Measurements from ENCODE around the gene GSTA3. TPM values are rescaled to one million over a fixed set of nuclear protein-coding genes. Genes with fewer than 3 reads are reported as not detected.
"Not testable (repeated sequence)": the region's sequence is repeated elsewhere in the genome, so short reads cannot be mapped to it uniquely, and the experiment has no call there.

Gene GSTA3
- polyA plus RNA-seq, 4 donors = 0.52 to 2.0 (median 0.70) TPM; not detected in 1

DNA sequence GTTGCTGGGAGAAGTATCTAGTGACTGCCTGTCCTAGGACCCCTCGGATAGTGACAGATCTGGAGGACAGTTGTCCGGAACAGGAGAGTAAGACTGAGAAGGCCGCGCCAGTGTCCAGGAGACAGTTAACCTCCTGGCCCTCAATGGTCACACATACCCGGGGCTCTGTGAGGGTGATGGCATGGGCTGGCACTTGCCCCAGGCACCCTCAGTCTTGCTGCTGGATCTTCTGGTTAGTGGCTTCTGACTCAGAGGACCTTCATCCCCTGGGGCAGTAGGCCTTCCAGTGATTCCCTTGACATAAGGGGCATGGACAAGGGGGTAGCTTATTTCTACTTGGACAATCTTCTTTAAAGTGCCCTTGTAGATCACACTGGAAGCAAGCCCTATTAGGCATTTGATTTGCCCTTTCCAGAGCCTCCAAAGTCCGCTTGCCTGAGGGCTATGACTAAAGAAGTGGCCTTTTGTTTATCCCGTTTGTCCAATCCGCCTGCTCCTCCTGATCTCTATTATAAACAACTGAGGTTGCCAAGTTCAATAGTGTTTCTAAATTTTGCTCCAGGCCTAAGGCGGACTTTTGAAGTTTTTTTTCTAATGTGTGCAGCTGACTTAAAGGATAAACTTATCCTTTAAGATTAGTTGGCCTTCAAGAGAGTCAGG lies 8.7 kb upstream of the GSTA3 start:
- DNase-seq (ENCODE audit: low read depth in 4 of 4, low spot score in 3 of 4) = not testable (repeated sequence)

DNA sequence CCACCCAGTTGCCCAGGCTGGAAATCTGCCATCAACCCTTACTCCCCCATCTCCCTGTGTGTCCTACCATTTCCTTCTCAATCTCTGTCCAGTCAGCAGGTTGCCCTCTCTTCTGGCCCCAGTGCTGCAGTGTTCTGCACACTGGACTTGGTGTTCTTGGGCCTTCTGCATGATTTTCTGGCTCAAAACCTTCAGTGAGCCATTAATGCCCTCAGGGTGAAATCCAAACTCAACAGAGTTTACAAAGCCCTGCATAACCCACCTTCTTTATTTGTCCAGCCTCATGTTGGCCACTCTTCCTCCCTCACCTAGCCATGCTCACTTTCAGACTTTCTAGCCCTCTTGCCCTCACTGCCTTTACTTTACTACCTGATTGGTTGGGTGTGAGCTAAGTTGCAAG lies 5.0 kb upstream of the GSTA3 start:
- no peak for DNase-seq (ENCODE audit: low read depth in 4 of 4, low spot score in 3 of 4)

DNA sequence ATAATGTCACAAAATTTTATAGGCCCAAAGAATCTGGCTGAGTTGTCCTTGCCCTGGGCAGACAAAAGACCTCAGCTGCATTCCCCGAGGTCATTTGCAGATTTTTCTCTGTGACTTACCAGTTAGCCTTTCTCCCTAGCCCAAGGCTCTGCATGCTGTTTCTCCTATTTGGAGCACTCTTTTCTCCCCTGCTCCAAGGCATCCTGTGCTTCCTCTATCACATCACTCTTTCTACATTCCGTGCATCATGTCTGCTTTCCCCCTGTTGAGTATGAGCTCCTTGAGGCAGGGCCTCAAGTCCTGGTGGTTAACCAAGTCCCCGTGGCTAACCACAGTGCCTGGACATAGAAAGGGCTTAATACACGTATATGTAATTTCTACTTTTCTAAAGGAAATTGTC lies 593 bp upstream of the GSTA3 start:
- no peak for DNase-seq (ENCODE audit: low read depth in 4 of 4, low spot score in 3 of 4)

DNA sequence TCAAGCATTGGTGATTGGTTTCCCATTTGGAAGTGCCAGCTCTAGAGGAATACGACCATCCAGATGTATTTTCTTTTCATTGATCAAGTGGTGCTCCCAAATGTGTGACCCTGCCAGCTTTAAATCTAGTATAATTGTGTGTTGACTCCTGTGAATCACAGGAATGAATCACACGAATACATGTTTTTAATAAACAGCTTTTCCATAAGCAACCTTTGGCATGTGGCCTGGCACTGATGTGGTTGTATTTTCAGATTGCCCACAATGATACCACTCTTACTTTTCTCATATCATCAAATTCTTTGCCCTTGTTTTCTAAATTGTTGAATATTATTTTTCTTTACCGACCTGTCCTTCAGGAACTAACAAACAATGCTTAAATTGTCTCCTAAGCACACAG lies 367 bp downstream of the GSTA3 start:
- no peak for DNase-seq (ENCODE audit: low read depth in 4 of 4, low spot score in 3 of 4)

DNA sequence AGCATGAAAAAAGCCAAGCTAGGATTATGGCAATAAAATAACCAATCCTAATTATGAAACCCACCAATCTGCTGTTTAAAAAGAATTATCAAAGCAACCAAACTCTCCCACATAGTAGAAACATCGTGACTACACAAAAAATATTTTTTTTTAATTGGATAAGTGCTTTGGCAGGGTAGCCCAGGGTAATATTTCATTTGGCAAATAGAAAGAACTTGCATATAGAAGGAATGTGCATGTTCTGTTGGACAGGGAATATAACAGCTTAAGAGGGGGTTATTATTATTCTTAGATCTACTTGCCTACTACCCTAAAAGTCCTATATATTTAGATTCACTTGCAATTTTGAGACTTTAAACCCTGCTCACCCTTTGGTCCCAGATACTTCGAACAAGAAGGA lies 972 bp downstream of the GSTA3 start:
- no peak for DNase-seq (ENCODE audit: low read depth in 4 of 4, low spot score in 3 of 4)

DNA sequence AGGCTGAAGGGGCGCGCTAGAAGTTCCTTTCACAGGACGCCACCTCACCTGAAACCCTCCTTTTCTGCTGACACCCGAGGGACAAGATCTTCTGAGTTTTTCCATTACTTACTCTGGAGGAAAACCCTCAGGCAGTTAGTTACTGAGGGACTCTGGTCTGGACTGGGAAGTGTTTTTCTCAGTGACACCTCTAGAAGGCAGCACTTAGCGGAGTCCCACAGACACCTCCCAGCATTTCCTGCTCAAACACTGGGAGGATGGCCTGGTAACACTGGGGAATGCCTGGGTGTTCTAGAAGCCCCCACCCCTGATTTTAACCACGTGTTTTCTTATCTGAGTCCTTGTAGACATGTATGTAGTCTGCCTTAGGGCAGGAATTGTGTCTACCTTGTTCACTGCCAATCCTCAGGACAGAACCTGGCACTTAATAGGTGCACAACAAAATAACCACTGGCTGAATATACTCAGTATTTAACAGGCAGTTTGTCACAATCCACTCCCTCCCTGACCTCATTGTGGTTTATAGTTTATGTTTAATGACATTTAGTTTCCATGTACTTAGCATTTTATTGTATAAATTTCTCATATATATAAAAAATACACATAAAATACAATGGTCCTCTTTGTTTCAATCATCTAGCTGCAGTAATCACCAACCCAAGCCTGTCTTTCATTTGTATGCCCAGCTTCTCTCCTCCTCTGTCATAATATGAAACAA lies 4.8 kb downstream of the GSTA3 start:
- DNase-seq (ENCODE audit: low read depth in 4 of 4, low spot score in 3 of 4) = no peak

DNA sequence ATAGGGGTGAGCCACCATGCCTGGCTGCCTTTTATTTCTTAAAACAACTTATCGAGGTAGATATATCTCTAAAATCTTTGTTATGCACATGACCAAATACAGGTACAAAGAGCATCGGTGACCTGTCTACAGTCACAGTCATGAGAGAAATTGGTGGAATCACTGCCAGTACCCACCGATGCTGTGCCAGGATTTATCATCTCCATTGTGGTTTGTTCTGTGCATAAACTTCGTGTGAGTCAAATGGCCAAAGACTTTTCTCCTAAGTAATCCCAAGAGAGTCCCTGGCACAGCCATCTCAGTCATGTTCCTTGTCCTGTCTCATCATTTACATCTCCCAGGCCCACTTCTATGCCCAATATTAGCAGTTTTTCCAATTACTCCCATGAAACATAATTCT lies 9.0 kb downstream of the GSTA3 start:
- DNase-seq (ENCODE audit: low read depth in 4 of 4, low spot score in 3 of 4) = no peak

DNA sequence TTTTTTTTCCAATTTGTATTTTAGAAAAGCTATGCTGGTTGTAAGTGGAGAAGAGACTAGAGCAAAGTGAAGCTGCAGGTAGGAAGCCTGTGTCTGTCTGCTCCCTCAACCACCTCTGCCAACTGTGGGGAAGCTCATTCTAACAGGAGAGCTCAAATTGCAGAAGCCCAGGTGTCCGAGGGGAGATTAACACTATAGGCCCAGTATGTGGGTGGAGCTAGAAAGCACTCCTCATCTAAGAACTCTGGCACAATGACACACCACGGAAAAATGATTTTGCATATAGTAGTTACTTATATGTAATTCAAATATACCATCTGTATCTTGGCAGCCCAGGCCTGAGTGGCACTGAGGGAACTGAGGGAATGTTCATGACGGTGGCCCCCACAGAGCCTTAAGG lies 13.7 kb downstream of the GSTA3 start:
- not testable (repeated sequence) for DNase-seq (ENCODE audit: low read depth in 4 of 4, low spot score in 3 of 4)

DNA sequence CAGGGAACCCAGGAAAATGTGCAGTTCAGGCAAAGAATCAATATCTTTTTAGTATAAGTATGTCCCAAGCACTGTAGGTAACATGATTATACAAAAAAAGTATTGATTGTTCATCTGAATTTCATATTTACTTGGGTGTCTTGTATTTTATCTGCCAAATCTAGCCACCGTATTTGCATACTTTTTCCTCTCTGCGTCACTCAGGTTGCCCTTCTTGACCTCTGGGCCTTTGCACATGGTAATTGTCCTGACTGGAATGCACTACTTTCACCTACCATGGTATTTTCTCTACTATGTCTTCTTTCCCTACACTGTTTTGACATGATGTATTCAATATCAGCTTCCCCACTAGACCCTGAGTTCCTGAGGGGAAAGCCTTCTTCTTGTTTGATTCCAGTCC lies 15.2 kb downstream of the GSTA3 start:
- DNase-seq (ENCODE audit: low read depth in 4 of 4, low spot score in 3 of 4) = no peak

DNA sequence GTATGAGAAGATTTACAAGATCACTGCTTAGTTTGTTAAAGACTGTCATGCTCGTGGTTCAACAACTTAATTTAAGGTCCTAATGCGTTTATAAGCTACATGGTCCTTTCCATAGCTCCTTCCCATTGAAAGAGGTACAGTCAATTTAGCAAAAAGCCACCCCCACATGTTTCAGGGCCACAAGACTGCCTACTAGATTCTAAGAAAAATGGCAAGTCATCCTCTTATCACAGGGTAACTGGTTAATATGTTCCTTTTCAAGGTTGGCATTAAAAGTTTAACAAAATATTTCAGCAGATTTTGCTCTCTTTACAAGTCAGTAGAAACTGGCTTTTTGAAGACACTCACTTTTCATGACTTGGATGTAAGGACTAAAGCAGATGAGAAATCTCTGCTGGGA lies 15.7 kb downstream of the GSTA3 start:
- DNase-seq (ENCODE audit: low read depth in 4 of 4, low spot score in 3 of 4) = no peak

DNA sequence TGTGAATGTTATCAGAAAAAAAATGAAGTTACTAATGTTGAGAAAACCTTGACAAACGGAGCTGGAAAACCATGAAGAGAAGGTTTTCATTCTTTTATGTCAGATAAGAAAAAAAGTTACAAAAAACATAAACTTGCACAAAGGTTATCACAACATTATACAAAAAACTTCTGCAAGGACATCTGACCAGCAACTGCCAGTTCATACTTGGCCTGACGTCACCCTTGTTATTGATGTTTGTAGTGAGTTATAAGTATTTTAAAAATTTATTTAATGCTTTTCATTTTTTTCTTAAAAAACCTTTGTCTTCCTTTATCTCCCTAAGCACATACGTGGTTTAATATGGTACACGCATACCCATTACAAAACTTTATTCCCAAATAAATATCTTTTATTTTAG lies 16.3 kb downstream of the GSTA3 start:
- no peak for DNase-seq (ENCODE audit: low read depth in 4 of 4, low spot score in 3 of 4)

DNA sequence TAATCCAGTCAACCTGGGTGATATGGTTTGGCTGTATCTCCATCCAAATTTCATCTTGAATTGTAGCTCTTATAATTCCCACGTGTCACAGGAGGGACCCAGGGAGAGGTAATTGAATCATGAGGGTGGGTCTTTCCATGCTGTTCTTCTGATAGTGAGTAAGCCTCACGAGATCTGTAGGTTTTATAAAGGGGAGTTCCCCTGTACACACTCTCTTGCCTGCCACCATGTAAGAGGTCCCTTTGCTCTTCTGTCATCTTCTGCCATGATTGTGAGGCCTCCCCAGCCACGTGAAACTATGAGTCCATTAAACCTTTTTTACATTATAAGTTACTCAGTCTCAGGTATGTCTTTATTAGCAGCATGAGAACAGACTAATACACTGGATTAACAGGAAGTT lies 19.5 kb downstream of the GSTA3 start:
- DNase-seq (ENCODE audit: low read depth in 4 of 4, low spot score in 3 of 4) = no peak

DNA sequence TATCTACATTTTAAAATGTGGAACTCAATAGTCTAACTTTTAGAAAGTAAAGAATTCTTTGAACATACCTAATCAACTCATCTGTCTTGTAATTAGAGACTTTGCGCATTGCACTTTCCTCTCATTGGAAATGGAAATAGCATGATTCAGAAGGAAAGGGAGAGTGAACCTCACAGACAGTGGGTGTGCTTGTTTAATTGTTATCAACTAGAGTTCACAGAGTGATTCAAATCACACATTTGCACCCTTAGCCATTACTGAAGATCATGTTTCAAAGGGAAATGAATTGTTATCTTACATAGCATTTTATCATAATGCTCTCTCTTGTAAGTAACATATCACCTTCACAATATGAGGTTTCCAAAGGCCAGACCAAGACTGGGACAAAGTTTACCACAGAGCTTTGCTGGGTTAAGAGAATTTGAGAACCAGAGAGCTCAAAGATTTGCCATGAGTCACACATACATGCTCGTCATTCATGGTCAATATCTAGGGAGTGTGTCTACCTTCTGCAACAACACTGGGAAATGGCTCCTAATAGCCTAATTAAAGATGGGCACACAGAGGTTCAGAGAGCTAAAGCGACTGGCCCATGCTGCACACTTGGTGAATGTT lies 21.5 kb downstream of the GSTA3 start:
- DNase-seq (ENCODE audit: low read depth in 4 of 4, low spot score in 3 of 4) = no peak

DNA sequence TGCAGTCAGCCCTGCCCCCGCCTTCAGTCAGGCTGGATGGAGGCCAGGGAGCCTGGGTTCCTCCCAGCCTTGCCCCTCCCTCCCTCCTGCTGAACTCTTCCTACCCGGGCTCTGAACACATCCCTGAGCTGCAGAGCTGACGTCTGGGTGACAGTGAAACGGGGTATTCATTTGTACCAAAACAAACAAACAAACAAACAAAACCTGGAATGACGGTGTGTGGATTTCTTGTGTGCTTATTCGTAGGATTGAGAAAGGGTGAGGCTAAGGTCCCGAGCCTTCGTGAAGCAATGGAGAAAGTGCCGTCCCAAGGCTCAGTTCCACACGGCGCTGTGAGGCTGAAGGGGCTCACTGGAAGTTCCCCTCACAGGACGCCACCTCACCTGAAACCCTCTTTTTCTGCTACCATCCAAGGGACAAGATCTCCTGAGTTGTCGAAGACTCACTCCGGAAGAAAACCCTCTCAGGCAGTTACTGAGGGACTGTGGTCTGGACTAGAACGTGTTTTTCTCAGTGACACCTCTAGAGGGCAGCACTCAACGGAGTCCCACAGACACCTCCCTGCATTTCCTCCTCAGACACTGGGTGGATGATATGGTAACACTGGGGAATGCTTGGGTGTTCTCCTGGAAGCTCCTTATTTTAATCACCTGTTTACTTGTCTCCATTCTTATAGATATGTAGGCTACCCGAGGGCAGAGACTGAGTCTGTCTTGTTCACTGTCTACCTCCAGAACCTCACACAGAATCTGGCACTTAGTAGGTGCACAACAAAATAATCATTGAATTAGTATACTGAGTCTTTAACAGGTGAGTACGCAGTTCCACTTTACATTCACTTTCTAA lies 27.3 kb downstream of the GSTA3 start:
- DNase-seq (ENCODE audit: low read depth in 4 of 4, low spot score in 3 of 4) = peak; percentile 34 to 51 (median 43)

DNA sequence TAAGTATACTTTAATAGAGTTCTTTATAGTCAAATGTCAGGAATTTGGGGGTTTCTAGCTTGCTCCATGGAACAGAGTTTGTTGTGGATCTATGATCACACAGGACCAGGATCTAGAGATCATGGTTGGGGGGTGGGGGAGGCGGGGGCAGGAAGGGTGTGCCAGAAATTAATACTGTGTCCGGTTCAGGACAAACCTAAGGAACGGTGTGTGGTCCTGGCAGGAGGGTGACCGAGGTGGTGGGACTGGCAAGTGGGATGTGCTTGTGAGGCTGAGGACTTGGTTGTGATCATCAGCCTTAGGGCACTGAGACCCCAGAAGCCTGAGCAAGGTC lies 27.9 kb downstream of the GSTA3 start:
- no peak for DNase-seq (ENCODE audit: low read depth in 4 of 4, low spot score in 3 of 4)

DNA sequence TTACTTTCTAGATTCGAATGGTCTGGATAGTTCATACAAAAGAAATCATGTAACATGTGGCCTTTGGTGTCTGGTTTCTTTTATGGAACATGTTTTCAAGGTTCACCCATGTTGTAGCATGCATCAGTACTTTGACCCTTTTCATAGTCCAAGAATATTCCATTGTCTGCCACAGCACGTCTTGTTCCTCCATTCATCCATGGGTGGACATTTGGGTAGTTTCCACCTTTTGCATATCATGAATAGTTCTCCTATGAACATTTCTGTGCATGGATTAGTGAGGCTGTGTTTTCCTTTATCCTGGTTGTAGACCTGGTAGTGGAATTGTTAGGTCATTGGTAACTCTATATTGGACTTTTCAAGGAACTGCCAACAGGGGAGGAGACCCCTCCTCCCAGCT lies 31.7 kb downstream of the GSTA3 start:
- DNase-seq (ENCODE audit: low read depth in 4 of 4, low spot score in 3 of 4) = no peak

DNA sequence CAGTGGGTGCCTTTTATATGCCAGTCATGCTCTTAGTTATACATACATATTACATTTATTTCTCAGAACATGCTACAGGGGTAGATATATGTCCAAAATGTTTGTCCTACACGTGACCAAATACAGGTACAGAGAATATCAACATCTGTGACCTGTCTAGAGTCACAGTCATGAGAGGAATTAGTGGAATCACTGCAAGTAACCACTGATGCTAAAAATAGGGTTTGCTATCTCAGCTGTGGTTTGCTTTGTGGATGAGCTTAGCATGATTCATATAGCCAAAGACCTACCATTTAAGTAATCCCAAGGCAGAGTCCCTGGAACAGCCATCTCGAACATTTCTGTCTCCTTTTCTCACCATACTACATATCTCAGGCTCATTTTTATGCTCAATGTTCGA lies 32.3 kb downstream of the GSTA3 start:
- no peak for DNase-seq (ENCODE audit: low read depth in 4 of 4, low spot score in 3 of 4)

DNA sequence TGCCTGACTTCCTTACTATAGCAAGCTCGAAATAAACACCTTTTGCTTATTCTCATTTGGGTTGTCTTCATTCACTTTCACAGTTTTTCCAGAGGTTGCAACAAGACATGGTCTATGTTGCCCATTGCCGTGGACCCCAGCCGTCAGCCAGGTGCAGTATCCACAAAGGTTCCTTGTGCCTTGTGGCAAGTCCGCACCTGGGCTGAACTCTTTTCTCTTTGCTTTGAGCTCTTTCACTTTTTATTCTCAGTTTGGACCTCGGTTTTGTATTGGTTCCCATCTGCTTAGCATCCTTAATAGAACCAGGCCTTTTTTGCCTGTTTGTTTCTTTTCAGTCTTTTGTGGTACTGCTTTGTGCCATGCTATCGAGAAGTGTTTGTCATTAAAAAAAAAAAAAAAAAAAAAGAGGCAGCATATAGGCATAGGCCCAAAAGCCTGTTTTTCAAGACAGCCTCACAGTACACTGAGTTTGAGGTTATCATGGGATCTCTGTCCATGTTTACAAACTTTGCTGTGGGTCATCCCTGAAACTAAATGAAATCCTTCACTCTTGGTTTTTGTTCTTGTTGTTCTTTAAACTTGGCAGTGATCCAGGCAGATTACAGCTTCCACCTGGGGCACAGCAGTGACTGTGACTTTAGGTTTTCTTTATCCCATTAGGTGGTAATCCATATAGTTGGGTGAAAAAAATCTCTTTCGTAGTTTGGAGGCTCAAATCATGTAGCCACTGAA lies 33.3 kb downstream of the GSTA3 start:
- no peak for DNase-seq (ENCODE audit: low read depth in 4 of 4, low spot score in 3 of 4)

DNA sequence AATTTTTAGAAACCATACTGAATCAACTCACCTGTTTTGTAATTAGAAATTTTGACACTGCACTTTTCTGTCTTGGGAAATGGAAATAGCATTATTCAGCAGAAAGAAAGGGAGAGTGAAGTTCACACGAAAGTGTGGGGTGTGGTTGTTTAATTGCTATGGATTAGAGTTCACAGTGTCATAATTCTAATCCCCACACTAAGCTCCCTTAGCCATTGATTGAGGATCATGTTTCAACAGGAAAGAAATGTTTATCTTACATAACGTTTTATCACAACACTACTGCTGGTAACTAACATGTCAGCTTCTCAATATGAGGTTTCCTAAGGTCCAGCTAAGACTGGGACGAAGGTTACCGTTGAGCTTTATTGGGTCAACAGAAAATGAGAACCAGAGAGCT lies 37.5 kb downstream of the GSTA3 start:
- no peak for DNase-seq (ENCODE audit: low read depth in 4 of 4, low spot score in 3 of 4)

DNA sequence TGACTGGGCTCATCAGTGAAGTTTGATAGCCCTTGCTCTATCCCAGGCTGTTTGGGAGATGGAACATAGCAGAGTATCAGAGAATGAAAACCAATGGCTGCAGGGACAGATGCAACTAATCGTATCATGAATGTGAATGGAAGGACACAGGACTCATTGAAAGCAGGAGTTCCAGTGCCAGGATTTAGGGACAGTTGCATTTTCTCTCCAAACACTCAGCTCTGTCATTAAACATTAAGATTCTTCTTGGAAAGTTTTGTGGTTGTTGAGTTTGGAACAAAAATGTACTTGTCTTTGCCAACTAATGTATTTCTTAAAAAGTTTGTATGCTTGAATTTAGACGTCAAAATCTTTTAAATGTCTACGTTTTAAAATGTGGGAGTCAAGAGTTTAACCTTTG lies 37.9 kb downstream of the GSTA3 start:
- DNase-seq (ENCODE audit: low read depth in 4 of 4, low spot score in 3 of 4) = no peak
